GM18502 (cell line): Measurements from ENCODE around the gene NBAS.

ENCODE experiments used
- ATAC-seq: cut with Tn5 transposase; IDR thresholded peaks from one replicate; pipeline ENCODE4 v1.9.1; 2021; ENCODE audit warnings: mild to moderate bottlenecking; ENCODE audit not compliant: unreplicated experiment, poor library complexity

Gene NBAS

DNA sequence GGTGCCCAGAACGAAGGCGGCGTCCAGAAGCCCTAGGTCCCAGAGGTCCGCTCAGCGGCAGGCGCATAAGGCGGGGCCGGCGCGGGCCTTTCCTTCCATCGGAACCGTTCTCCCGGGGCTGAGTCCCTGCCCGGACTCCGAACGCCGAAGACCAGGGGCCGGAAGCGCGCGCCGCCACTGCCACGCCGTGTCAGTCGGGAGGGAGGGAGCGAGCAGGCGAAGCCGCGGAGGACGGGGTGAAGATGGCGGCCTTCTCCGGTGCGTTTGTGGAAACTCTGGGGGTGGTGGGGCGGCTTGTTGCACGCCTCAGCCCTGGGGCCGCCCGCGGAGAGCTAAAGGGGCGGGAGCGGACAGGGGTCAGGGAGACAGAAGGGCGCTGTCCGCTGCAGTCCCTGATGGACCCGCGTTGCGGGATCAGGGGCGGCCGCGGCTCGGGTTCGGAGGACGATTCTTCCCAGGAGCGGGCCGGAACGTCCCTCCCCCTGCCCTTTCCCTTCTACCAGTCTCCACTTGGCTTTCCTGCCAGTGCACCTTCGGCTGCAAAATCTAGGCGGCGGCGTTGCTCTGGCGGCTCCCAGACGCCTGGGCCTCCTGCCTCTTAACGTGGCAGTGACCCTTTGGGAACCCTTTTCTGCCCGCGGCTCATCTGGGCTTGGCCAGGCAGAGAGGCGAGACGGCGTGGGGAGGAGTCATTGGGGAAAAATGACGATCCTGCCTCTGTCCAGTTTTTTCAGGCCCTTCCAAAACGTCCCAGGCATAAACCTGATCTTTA is 30.7 kb upstream of the NBAS start, which contains the start of gene DDX1:
DDX1 (plus strand) TSS at position 177 of the 772 bp plus-strand sequence; CDS start at position 243, 66 bp downstream.
- ATAC-seq, result peak; percentile 95

DNA sequence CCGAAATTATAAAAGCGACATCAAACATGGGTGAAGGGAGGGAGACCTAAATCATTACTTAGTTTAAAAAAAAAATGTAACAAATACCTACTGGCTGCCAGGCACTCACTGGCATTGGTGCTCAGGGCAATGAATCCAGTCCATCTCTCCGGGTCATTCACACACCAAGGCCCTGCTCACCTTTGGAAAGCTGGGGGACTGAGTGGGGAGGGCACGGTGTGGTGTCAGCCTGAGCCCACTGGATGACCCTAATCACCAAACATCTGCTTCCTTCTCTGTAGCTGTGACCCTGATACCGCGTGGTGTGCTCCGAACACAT is 30.2 kb upstream of the NBAS start:
- no peak for ATAC-seq

DNA sequence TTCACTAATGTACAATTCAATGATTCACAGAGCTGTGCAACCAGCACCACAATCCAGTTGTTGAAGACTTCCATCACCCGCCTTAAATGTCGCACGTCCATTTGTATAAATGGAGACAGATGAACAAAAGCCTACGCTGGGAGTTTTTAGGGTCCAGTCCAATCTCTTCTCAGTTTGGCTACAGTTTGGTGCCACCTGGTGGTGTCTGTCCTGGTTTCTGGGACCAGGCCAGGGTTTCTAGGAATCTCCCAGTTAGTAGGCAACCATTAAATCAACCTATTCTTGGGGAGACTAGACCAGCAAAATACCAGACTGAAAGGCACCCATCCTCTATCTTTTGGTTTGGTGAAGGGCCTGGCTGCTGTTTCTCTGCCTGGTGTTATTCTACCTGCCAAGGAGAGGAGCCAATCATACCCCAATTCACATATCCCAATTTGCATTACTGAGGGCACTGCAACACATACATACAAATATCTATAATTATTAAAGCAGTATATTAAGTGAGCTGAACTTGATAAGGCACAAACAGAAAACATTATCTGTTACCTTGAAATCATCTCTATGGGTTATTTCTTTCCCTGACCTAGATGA is 27.3 kb upstream of the NBAS start:
- ATAC-seq, result no peak

DNA sequence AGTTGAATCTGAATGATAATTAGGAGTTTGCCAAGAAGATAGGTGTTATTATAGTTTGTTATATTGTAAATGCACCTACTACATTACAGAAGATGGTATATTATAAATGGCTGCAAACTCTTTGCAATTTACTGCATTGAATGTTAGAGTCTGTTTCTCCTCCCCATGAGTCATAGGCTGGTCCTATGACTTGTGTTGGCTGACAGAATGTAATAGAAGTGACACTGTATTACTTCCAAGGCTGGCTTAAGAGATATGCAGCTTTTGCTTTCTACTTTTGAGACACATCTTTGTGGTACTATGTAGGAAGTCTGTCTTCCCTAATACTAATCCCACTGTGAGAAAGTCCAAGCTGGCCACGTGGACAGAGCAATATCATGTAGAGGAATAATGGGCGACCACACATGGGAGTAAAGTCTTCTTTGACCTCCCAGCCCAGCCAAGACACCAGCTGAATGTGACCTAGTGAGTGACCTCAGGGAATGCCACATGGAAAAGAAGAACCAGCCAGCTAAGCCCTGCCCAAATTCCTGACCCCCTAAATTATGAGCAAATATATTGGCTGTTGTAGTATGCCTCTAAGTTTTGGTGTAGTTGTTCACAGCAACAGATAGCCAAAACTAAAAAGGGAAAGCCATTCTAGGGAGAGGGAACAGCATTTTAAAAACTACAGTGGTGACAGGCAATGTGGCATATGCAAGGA is 23.8 kb upstream of the NBAS start:
- ATAC-seq, result no peak

DNA sequence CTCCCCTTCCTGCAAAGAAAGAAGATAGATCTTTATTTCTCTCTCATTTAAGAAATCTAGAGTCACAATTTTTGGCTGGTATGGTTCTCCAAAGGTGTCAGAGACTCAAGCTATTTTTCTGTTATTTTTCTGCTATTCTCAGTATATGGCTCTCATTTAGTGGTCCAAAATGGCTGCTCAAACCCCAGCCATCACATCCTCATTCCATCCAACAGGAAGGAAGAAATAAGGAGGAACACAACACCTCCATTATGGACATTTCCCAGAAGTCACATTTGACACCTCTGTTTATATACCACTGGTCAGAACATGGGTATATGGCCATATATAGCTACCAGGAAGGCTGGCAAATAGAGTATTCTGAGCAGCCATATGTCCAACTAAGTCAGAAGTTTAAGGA is 23.2 kb upstream of the NBAS start:
- no peak for ATAC-seq

DNA sequence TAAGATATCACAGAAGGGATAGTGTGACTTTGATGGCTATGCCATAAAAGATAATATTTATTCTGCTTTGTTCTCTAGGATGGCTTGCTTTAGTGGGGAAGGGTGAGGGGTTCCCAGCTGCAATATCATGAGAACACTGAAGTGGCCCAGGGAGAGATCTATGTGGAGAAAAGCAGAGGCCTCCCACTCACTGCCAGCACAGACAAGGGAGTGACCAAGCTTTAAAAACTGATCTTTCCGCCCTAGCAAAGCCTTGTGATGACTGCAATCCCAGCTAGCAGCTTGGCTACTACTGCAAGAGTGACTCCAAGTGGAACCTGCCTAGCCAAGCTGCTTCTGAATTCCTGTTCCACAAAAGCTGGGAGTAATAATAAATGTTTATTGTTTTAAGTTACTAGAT is 22.7 kb upstream of the NBAS start:
- ATAC-seq, result no peak

DNA sequence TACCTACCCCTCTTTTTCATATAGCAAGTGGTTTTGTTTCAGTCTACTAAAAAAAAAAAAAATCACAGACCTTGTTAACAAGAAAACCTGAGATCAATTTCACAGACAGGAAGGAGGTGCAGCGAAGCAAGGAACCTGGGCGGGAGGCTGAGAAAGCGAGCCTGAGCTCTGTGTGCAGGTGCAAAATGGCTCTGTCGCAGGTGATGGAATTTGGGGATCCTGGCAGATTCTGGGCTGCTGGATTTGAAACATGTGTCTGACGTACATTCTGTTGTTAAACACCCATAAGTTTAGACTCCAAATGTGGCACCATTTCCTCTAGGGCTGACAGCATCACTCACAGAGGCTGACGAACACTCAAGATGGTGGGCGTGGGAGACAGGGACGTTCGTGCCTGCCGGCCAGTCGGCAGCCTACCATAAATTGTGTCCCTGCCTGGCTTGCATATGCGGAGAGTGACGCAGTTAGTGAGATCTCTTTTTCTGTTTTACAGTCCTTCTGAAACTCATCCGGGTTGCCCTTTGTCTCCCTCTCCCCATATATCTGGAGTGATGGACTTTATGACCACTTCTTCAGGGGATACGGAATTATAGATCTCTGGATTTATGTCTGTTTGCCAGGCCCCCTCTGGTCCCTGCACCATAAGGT is 21.7 kb upstream of the NBAS start:
- ATAC-seq, result no peak

DNA sequence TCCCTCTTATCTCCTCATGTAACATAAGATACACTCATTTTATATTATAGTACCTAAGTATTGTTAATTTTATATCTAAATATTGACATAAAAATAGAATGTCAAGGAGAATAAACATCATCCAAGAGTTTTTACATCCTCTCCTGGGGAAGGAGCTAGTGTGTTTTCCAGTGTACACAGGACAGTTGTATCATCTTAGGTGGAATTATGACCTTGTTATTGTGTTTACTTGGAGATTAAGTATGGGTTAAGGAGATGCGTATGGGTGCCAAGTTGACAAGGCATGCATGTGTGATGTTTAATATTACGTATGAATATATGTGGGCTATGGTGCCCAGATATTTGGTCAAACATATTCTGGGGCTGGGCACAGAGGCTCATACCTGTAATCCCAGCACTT is 19.3 kb upstream of the NBAS start:
- no peak for ATAC-seq

DNA sequence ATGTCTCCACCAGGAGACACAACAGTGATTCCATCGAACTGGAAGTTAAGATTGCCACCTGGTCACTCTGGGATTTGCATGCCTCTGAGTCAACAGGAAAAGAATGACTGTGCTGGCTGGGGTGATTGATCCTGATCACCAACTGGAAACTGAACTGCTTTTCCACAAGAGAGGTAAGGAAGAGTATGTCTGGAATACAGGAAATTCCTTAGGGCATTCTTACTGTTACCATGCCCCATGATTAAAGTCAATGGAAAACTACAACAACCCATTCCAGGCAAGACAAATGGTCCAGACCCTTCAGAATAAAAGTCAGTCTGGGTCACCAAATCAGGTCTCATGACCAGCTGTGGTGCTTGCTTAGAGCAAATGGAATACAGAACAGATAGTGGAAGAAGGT is 18.5 kb upstream of the NBAS start:
- no peak for ATAC-seq

DNA sequence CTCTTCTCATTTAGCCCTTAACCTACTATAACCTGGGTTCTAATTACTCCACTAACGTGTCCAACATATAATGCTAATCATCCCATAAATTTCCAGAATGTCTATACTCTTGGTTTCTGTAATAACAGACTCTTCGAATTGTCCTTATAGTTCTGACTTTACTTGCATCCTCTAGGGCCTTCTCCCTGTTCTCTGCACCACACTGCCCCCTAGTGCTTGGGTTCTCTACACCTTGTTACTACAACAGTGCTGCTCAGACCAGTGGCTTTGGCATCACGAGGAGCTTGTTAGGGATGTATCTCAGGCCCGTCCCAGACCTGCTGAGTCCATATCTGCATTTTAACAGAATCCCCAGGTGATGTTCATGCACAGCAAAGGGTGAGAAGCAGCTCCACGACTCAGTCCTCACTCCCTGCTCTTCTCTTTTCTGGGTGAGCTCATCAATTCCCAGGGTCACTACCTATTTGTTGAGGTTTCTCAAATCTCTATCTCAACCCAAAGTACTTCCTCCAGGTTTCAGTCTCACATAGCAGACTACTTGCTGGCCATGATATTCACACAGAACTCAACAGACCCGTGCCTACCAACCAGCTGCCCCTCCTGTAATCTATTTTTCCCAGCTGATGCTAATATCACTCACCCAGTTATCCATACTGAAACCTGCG is 16.1 kb upstream of the NBAS start:
- peak; percentile 97 for ATAC-seq

DNA sequence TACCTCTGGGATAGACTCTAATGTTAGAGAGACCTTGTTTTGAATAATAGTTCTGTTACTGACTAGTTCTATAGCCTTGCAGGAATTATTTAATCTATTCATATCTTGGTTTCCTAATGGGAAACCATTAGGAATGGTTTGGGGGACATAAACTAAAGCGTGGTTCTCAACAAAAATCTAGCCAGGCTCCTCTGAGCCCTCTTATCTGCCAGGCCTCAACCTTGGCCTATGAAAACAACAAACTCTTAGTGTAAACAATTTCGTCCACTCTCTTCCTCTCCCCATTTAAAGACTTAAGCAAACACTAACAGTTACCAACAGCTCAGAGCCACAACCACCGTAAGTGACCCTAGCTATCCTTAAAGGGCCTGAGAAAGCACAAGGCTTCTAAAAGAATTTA is 10.6 kb upstream of the NBAS start:
- no peak for ATAC-seq

DNA sequence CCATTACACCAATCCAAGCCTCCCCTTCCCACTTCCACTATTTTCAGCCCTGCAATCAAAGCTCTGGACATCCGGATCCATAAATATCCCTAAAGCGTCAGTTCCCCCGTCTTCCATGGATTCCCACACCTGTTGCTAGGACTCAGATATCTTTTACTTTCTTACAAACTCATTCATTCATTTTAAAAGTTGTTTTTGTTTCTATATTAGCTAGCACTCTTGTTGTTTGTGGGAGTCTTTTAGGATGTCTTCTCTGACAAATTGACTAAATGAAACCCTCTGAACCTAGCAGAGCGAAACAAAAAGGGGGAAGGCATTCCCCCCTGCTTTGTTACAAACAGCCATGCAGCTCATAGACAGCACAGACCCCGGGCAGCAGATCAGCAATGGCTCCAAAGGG is 9.0 kb upstream of the NBAS start:
- ATAC-seq, result no peak

DNA sequence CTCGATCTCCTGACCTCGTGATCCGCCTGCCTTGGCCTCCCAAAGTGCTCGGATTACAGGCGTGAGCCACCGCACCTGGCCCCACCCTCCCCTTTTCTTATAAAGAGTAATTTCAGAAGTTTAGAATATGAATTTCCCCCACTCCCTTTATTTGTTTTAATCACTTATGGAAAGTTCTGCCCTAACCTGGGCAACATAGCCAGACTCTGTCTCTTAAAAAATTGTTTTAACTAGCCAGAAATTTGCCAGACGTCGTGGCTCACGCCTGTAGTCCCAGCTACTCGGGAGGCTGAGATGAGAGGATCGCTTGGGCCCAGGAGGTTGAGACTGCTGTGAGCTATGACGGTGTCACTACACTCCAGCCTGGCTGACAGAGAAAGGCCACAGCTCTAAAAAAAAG is 7.7 kb upstream of the NBAS start:
- ATAC-seq, result no peak

DNA sequence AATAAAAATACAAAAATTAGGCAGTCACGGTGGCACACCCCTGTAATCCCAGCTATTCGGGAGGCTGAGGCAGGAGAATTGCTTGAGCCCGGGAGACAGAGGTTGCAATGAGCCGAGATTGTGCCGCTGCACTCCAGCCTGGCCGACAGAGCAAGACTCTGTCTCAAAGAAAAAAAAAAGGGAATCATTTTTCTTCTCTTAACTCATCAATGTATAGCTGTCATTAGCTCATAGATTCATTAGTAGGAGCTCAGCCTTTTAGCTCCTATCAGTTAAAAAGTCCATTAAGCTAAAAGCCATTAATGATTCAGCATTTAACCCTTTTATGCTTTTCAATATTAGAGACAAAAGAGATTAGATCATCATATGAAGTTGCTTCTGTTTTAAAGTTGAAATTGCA is 5.8 kb upstream of the NBAS start:
- ATAC-seq, result no peak

DNA sequence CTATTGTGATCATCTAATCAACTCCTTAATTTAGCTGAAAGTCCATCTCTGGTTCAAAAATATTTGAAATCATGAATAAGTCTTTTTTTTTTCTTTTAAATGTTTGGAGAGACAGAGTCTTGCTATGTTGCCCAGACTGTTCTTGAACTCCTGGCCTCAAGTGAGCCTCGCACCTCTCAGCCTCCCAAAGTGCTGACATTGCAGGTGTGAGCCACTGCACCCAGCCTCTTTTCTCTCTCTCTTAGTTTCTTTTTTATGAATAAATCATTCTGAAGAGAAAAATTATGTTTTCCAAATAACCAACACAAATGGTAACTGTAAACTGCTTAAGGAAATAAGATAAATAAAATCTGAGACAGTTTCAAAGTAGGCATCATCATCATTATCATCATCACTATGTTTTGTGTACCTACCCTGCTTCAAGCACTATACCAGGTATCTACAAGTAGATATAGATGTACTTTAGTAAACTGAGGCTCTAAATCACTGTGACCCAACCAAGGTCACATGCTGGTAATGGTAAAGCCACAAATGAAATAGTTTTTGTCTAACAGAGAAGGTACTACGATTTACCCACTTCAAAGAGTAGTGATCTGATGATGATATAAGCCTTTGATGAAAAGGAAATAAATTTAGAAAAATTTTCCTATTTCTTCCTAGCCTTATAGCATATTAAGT is 5.0 kb upstream of the NBAS start:
- no peak for ATAC-seq

DNA sequence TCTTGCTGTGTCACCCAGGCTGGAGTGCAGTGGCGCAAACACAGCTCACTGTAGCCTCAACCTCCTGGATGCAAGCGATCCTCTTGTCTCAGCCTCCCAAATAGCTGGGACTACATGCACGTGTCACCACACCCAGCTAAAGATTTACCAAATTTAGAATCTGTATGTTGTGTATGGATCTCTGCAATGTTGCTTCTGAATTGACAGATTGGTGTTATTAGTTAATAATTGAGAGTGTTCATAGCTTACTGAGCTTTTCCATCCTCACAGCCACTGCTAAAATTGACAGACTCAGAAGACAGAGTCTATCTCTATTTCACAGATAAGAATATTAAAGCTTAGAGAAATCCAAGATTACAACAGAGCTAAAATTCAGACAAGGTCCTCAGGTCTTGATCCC is 4.3 kb upstream of the NBAS start:
- ATAC-seq, result no peak

DNA sequence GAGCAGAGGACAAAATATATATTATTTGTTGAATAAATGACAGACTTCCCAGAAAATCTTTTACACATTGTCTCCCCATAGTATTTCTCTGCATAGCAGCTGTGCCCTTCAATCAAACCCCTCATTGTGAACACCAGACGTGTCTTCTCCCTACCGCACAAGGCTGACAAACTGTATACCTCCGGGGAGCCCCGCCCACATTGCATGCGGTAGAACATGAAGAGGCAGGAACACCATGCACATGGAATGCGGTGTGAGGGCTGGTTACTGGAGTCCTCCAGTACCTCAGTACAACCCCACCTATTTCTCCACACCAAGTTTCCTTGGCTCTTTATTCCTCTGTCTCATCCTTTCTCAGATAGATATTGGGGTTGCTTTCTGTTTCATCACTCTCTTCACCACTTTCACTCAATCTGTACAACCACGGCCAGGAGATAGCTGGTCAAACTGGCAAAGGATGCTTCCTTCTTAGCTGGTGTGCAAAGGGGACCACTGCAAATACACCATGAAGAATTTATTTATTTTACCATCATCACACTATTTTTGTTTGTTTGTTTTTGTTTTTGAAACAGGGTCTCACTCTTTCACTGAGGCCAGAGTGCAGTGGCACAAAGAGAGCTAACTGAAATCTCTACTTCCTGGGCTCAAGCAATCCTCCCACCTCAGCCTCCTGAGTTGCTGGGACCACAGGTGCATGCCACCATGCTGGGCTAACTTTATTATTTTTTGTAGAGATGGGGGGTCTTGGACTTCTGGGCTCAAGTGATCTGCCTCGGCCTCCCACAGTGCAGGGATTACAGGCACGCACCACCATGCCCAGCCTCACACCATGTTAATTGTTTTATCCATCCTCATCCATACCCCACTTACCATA is 2.3 kb upstream of the NBAS start:
- ATAC-seq, result no peak

DNA sequence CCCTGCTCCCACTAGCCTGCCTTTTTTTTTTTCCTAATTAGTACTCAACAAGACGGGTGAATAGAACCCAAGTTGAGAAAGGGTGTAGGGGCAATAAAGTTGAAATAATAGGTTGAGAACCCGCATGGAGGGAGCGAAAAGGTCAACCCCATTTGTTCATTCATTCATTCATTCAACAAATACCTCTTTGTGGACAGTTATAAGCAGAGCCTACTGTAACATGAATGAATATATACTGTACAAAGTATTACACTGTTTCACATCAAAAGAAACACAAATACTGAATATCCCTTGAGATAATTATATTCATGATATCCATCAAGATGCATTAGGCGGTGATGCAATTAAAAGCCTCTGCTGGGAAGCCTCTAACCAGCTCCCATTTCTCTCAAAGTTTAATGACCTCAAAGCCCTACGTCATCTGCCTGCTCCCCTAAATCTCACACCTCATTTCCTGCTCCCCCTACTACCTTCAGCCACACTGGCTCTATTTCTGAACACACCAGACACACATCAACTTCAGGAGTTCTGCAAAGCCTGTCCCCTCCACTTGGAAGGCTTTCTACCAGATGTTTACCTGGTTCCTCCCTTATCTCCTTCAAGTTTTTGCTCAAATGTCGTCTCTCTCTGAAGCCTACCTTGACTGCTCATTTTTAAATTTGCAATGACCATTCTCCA is 1.4 kb upstream of the NBAS start:
- ATAC-seq, result no peak
